ENCODE measurements around the gene KLHL8.
A peak's percentile ranks its signal among the peaks of the same experiment; 100 is the strongest.

KLHL8 gene

DNA sequence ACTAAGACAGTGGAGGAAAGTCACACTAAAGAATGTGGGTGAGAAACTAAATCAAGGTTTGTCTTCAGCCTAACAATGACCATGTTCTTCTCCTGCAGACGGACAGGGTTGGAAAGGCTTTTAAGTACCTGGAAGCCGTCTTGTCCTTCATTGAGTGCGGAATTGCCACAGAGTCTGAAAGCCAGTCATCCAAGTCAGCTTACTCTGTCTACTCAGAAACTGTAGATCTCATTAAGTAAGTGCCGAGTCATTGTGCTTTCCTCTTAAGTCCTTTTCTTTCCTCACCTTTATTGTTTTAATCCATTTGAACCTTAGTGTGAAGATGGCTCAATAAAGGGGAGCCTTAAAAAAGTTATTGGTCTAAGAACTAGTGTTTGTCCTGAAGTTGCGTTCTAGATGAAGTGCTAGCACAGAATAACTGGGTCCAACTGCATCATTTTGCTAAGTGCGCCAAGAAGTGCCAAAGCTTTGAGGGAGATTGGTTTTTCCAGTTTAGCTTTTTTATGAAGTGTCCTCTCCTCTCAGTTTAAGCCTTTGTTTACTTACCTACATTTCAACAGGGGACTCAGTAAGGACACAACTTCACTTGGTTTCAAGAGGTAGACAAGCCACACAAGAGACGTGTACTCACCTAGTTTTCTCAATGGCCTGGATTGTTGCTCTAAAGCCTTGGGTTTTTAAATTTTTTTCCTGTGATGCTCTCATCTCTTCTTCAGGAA lies 89.3 kb downstream of the KLHL8 start:
- no peaks in the 10 kb centered on the region for H3K9me3 ChIP-seq (ENCODE audit: severe bottlenecking)
- H3K4me3 ChIP-seq (ENCODE audit: severe bottlenecking) = no peak overlapping the region
- DNase-seq (ENCODE audit: low spot score) (no peak), ATAC-seq (ENCODE audit: low read depth) (no peak)
- no peaks in the 10 kb centered on the region for H3K27me3 ChIP-seq (ENCODE audit: insufficient read depth, poor library complexity, severe bottlenecking)
- H3K4me1 ChIP-seq (ENCODE audit: insufficient read depth, poor library complexity, severe bottlenecking) = no peaks in the 10 kb centered on the region
- TF ChIP-seq, protein P1, sequence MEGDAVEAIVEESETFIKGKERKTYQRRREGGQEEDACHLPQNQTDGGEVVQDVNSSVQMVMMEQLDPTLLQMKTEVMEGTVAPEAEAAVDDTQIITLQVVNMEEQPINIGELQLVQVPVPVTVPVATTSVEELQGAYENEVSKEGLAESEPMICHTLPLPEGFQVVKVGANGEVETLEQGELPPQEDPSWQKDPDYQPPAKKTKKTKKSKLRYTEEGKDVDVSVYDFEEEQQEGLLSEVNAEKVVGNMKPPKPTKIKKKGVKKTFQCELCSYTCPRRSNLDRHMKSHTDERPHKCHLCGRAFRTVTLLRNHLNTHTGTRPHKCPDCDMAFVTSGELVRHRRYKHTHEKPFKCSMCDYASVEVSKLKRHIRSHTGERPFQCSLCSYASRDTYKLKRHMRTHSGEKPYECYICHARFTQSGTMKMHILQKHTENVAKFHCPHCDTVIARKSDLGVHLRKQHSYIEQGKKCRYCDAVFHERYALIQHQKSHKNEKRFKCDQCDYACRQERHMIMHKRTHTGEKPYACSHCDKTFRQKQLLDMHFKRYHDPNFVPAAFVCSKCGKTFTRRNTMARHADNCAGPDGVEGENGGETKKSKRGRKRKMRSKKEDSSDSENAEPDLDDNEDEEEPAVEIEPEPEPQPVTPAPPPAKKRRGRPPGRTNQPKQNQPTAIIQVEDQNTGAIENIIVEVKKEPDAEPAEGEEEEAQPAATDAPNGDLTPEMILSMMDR (IDR thresholded peaks at IDR 0.05; ENCODE audit: poor library complexity, severe bottlenecking) = no peak
- no peak overlapping the region for H3K27ac ChIP-seq (ENCODE audit: poor library complexity, severe bottlenecking)
- peaks cover 78% of the 10 kb centered on the region for H3K36me3 ChIP-seq (ENCODE audit: low read depth)

DNA sequence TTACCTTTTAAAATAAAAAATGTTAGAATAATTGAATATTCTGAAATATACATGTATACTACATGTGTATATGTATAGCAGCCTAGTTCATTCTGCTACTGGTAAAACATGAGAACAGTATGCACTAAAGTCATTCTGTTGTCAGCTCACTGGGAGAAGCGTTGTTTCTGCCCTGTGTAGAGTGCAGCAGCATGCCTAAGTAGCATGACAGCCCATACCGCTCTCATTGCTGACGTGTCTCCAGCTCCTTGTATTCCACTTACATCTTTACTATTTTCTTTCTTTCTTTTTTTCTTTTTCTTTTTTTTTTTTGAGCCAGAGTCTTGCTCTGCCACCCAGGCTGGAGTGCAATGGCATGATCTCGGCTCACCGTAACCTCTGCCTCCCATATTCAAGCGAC lies 90.7 kb downstream of the KLHL8 start:
- no peaks in the 10 kb centered on the region for H3K4me1 ChIP-seq (ENCODE audit: insufficient read depth, poor library complexity, severe bottlenecking)
- no peak for ATAC-seq (ENCODE audit: low read depth)
- DNase-seq (ENCODE audit: low spot score) = no peak
- H3K9me3 ChIP-seq (ENCODE audit: severe bottlenecking) = no peaks in the 10 kb centered on the region
- no peak overlapping the region for H3K4me3 ChIP-seq (ENCODE audit: severe bottlenecking)
- H3K27ac ChIP-seq (ENCODE audit: poor library complexity, severe bottlenecking) = no peak overlapping the region
- no peaks in the 10 kb centered on the region for H3K27me3 ChIP-seq (ENCODE audit: insufficient read depth, poor library complexity, severe bottlenecking)
- TF ChIP-seq, protein P1 (IDR thresholded peaks at IDR 0.05; ENCODE audit: poor library complexity, severe bottlenecking) = no peak
- H3K36me3 ChIP-seq (ENCODE audit: low read depth) = peaks cover 79% of the 10 kb centered on the region

DNA sequence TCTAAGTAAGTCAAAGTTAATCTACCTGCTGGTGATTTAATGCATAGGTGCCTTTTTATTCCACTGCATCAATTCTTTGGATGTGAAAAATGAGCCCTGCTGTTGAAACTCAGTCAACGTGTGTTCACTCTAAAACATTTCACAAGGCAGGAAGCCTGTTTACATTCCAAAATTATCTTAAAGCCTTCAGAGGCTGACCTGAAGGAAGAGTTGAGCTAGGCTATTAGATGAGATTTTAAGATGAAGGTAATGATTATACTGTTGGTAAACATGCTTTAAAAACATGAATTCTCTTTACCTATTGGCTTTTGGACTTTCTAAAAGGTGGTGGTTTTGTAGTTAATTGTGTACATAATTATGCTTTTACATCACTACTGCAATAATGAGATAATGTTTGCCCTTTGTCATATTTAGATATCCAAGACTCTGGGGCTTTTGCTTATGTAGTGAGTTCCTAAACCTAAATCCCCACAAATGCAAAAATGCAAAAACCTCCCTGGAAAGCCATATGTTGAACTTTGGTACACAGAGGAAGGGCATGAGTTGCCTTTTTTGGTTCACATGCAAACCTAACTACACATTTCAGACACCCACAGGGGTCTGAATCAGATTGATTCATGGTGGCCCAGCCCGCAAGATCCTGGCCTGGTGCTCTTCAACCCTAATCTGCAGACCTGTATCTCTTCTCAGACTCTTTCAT lies 92.3 kb downstream of the KLHL8 start:
- no peak for DNase-seq (ENCODE audit: low spot score)
- H3K27me3 ChIP-seq (ENCODE audit: insufficient read depth, poor library complexity, severe bottlenecking) = no peaks in the 10 kb centered on the region
- H3K27ac ChIP-seq (ENCODE audit: poor library complexity, severe bottlenecking) = no peak overlapping the region
- H3K4me1 ChIP-seq (ENCODE audit: insufficient read depth, poor library complexity, severe bottlenecking) = no peaks in the 10 kb centered on the region
- no peak overlapping the region for H3K4me3 ChIP-seq (ENCODE audit: severe bottlenecking)
- H3K36me3 ChIP-seq (ENCODE audit: low read depth) = peaks cover 71% of the 10 kb centered on the region
- no peaks in the 10 kb centered on the region for H3K9me3 ChIP-seq (ENCODE audit: severe bottlenecking)
- TF ChIP-seq, protein P1 (IDR thresholded peaks at IDR 0.05; ENCODE audit: poor library complexity, severe bottlenecking) = no peak
- ATAC-seq (ENCODE audit: low read depth) = no peak

DNA sequence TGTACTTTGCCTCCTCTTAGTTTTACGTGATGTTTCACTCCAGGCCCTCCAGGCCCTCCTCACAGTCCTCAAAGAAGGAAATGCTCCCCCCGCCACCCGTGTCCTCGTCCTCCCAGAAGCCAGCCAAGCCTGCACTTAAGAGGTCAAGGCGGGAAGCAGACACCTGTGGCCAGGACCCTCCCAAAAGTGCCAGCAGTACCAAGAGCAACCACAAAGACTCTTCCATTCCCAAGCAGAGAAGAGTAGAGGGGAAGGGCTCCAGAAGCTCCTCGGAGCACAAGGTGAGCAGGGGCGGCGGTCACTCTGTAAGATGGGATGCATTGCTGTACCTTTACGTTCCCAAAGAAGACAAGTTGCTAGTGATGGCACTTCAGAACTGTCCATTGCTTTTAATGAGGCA lies 94.4 kb downstream of the KLHL8 start:
- Histone ChIP-seq H3K9me3 (ENCODE audit: severe bottlenecking) (no peaks in the 10 kb centered on the region), H3K4me3 (ENCODE audit: severe bottlenecking) (no peak overlapping the region), H3K27ac (ENCODE audit: poor library complexity, severe bottlenecking) (no peak overlapping the region), H3K4me1 (ENCODE audit: insufficient read depth, poor library complexity, severe bottlenecking) (peaks cover 13% of the 10 kb centered on the region), H3K36me3 (ENCODE audit: low read depth) (peaks cover 52% of the 10 kb centered on the region), H3K27me3 (ENCODE audit: insufficient read depth, poor library complexity, severe bottlenecking) (no peaks in the 10 kb centered on the region)
- ATAC-seq (ENCODE audit: low read depth) = no peak
- DNase-seq (ENCODE audit: low spot score) = peak; percentile 45
- TF ChIP-seq, protein P1 (IDR thresholded peaks at IDR 0.05; ENCODE audit: poor library complexity, severe bottlenecking) = no peak

DNA sequence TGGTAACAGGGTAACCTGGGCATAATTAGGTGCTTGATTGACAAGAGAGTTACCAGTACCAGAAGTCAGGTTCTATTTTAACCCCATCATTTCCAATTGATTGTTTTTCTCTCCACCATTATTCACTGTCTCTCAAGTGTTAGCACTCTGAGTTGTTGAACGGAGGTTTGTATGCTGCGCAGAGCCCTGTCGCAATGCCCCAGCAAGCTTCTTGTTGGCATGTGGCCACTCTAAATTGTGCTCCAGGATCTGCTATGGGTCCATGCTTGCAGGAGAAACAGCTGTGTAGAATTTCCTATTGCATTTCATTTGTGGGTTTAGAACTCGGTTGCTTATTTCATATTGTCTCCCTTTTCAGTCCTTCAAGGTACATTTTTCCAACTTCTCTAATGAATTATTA lies 98.2 kb downstream of the KLHL8 start:
- DNase-seq (ENCODE audit: low spot score) (no peak), ATAC-seq (ENCODE audit: low read depth) (0 out of 3 replicates have a peak, but pooled peaks have one; percentile 6)
- TF ChIP-seq, protein P1 (IDR thresholded peaks at IDR 0.05; ENCODE audit: poor library complexity, severe bottlenecking) = no peak
- peaks cover 23% of the 10 kb centered on the region for H3K36me3 ChIP-seq (ENCODE audit: low read depth)
- H3K27ac ChIP-seq (ENCODE audit: poor library complexity, severe bottlenecking) = peak overlapping the region; percentile 84
- H3K4me1 ChIP-seq (ENCODE audit: insufficient read depth, poor library complexity, severe bottlenecking) = peaks cover 28% of the 10 kb centered on the region
- no peaks in the 10 kb centered on the region for H3K27me3 ChIP-seq (ENCODE audit: insufficient read depth, poor library complexity, severe bottlenecking)
- no peaks in the 10 kb centered on the region for H3K9me3 ChIP-seq (ENCODE audit: severe bottlenecking)
- peak overlapping the region; percentile 10 for H3K4me3 ChIP-seq (ENCODE audit: severe bottlenecking)
